ENCODE data around the gene BMPER. TPM values are rescaled to one million over a fixed set of nuclear protein-coding genes. Genes with fewer than 3 reads are reported as not detected.

Gene BMPER
- total RNA-seq, 1 experiment from 2014 or later, result not detected

GRCh38 chr7:34038816-34039470, 133.6 kb downstream of the BMPER start:
- intact Hi-C loops (cut with micrococcal nuclease; ENCODE audit: unreplicated experiment) (no loop called here), in situ Hi-C loops (cut with HindIII; ENCODE audit: low pct_unique_long_range_greater_than_20kb, low sequenced_read_pairs) (no loop called here)
- no TSS peak for BruUV-seq (replicated peaks)
- ChIA-PET CTCF (no interaction called here), POLR2A (no interaction called here)
- H3K27ac ChIP-seq (ENCODE audit: low read length), result no peak overlapping the region
- no peaks in the 10 kb centered on the region for H3K36me3 ChIP-seq (ENCODE audit: control insufficient read depth, insufficient read depth, low read length)
- ATAC-seq (no peak), DNase-seq (ENCODE audit: low read depth, low spot score) (no peak)
- TF ChIP-seq CTCF (IDR thresholded peaks at IDR 0.05) (no peak), SIN3A (IDR thresholded peaks at IDR 0.05; ENCODE audit: borderline replicate concordance, insufficient read depth, low read depth, low read length) (no peak), REST (IDR thresholded peaks at IDR 0.05; ENCODE audit: insufficient read depth in 1 of 2, low read depth in 2 of 2, low read length in 1 of 2) (no peak), TCF7L2 (IDR thresholded peaks at IDR 0.05; ENCODE audit: low read depth, low read length) (no peak), POLR2AphosphoS5 (IDR thresholded peaks at IDR 0.05; ENCODE audit: low read depth, low read length) (no peak)
- no peak overlapping the region for H3K4me3 ChIP-seq (ENCODE audit: low read depth in 2 of 2, low read length in 2 of 2)
- no peaks in the 10 kb centered on the region for H3K4me1 ChIP-seq (ENCODE audit: control insufficient read depth, insufficient read depth, low read length)
- no peaks in the 10 kb centered on the region for H3K27me3 ChIP-seq (ENCODE audit: control insufficient read depth, insufficient read depth, low read length)
- no peaks in the 10 kb centered on the region for H3K9me3 ChIP-seq (ENCODE audit: control insufficient read depth, insufficient read depth, low read depth, low read length)

GRCh38 chr7:34041707-34042106, 136.4 kb downstream of the BMPER start:
- H3K36me3 ChIP-seq (ENCODE audit: control insufficient read depth, insufficient read depth, low read length), result no peaks in the 10 kb centered on the region
- CTCF ChIA-PET, result no interaction called here
- no peak overlapping the region for H3K27ac ChIP-seq (ENCODE audit: low read length)
- POLR2A ChIA-PET, result no interaction called here
- BruUV-seq (replicated peaks), result no TSS peak
- in situ Hi-C loops (cut with HindIII; ENCODE audit: low pct_unique_long_range_greater_than_20kb, low sequenced_read_pairs), result no loop called here
- no peak overlapping the region for H3K4me3 ChIP-seq (ENCODE audit: low read depth in 2 of 2, low read length in 2 of 2)
- DNase-seq (ENCODE audit: low read depth, low spot score) (no peak), ATAC-seq (no peak)
- H3K9me3 ChIP-seq (ENCODE audit: control insufficient read depth, insufficient read depth, low read depth, low read length), result no peaks in the 10 kb centered on the region
- intact Hi-C loops (cut with micrococcal nuclease; ENCODE audit: unreplicated experiment), result no loop called here
- TF ChIP-seq POLR2AphosphoS5 (IDR thresholded peaks at IDR 0.05; ENCODE audit: low read depth, low read length) (no peak), TCF7L2 (IDR thresholded peaks at IDR 0.05; ENCODE audit: low read depth, low read length) (no peak), SIN3A (IDR thresholded peaks at IDR 0.05; ENCODE audit: borderline replicate concordance, insufficient read depth, low read depth, low read length) (no peak), CTCF (IDR thresholded peaks at IDR 0.05) (no peak), REST (IDR thresholded peaks at IDR 0.05; ENCODE audit: insufficient read depth in 1 of 2, low read depth in 2 of 2, low read length in 1 of 2) (no peak)
- H3K27me3 ChIP-seq (ENCODE audit: control insufficient read depth, insufficient read depth, low read length), result no peaks in the 10 kb centered on the region
- H3K4me1 ChIP-seq (ENCODE audit: control insufficient read depth, insufficient read depth, low read length), result no peaks in the 10 kb centered on the region
